DMS 273 (cell line): ENCODE results near the gene LCLAT1.

ENCODE experiments used
- DNase-seq: peaks from one replicate; lab custom pipeline; 2025; ENCODE audit not compliant: unreplicated experiment; lab: John Stamatoyannopoulos, UW

The LCLAT1 gene

DNA sequence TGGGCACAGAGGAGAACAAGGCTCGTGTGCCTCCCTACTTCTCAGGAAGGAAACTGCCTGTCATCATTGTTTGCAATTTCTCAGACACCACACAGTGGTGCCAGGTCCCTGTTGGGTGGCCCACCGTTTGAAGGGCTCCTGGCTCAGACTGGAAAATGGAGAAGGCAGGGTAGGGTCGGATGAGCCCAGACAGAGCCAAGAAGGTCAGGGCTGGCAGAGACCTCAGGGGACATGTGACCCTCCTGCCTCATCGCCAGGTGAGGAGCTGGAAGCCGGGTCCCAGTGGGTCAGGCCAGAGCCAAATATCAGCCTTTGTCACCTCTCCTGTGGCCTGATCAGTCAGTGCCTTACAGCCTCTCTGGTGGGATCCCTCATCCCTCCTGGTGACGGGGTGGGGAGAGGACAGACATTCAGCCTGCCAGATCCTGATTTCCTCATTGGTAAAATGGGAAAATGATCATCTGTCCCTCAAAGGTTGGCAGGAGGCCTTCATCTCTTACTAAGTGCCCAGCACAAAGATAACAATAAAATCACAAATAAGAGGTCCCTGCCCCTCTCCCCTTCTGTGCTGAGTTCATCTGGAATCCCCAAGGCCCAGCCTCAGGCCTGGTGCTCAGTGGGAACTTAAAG, 242.6 kb downstream of the LCLAT1 start:
- no peak for DNase-seq

GRCh38 chr2:30690126-30690561, 243.1 kb downstream of the LCLAT1 start:
- DNase-seq: no peak

GRCh38 chr2:30691091-30691947, 244.3 kb downstream of the LCLAT1 start:
- no peak for DNase-seq

GRCh38 chr2:30691948-30692828, 245.1 kb downstream of the LCLAT1 start:
- DNase-seq: no peak

GRCh38 chr2:30692829-30693275, 245.8 kb downstream of the LCLAT1 start:
- DNase-seq: no peak
